Activated CD8-positive, alpha-beta memory T cell treated with anti-CD3 and anti-CD28 coated beads, Interleukin-2, amount 50 U/mL, for 1 hour (primary cell): ENCODE data around the gene B4GALT1.
"Not testable (repeated sequence)": the region's sequence is repeated elsewhere in the genome, so short reads cannot be mapped to it uniquely, and the experiment has no call there.

Experiments
- DNase-seq: peaks from one replicate; pipeline ENCODE4 v3.0.0-alpha.2; 2020; ENCODE audit errors: extremely low read depth

Gene B4GALT1

DNA sequence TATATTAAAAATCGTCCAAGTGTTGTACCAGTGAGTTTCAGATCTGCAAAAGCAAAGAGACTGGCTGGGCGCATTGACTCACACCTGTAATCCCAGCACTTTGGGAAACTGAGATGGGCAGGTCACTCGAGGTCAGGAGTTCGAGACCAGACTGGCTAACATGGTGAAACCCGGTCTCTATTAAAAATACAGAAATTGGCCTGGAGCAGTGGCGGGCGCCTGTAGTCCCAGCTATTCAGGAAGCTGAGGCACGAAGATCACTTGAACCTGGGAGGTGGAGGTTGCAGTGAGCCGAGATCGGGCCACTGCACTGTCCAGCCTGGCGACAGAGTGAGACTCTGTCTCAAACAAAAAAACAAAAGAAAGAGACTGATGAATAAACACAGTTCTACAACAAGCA, 18.3 kb upstream of the B4GALT1 start:
- DNase-seq = no peak

GRCh38 chr9:33184963-33185362, 17.8 kb upstream of the B4GALT1 start:
- DNase-seq = no peak

DNA sequence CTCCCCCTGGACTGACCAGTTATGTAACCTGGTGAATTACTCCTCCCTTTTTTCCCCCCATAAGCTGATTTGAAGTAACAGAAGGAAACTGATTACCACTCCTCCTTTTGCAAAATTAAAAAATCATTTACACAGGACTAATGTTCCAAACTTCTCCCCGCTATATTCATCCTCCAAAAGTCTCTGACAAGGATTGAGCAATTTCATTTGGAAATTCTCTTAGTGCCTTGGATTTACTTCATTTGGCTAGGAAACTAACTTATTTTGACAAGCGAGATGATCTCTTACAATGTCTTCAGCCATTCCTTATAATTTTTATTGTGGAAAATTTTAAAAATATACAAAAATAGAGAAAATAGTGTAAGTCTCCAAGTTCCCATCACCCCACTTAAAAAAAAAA, 15.4 kb upstream of the B4GALT1 start:
- no peak for DNase-seq

DNA sequence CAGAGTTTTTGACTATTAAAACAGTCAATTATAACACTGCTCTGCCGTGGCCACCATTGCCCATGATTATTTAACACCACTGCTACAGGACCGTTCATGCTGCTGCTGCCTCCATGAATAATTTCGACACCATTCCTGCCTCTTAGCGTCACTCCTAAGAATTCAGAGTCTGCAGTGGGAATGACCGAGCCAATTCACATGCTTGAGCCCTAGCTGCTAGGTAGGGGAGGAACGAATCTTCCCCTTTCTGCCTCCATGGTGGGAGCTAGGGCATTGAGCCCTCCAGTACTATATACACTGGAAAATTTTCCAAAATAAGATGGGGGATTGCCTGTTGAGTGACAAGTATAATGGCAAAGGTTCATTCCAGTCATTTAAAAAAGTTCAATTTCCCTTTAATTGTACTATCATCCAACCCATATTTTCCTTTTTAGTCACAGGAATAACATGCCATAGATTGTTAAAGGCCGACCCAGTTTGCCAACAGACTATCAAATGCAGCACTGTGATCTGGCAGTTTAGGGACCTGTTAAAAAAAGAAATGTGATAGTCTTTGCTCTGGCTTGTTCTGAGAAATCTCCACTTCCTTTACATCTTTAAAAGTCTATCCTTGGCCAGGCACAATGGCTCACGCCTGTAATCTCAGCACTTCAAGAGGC, 13.5 kb upstream of the B4GALT1 start:
- DNase-seq = no peak

DNA sequence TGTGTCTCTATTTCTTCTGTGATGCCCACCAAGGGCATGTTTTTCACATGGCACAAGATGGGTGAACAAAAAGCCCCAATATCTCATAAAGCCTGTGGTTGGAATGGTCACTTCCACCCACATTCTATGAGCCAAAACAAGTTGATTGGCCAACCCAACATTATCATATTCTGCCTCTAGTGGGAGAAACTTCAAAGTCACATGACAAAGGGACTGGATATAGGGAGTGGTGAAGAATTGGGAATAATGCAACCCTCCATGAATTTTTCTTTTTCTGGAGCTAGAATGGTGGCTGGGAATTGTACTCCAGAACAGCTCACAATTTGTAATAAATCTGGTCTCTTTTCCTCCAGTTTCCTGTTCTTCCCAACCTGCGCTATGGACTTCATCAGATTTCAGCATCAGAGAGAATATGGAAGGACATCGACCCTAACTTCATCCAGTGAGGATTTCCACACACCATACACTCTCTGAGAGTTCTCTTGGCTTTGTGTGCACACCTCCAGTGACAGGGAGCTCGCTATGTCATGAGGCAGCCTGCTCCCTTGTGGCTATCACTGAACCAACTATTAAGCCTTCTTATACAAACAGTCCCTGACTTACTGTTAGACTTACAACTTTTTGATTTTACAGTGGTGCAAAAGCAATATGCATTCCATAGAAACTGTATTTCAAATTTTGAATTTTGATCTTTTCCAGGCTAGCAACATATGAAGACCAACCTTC, 12.0 kb upstream of the B4GALT1 start:
- no peak for DNase-seq

DNA sequence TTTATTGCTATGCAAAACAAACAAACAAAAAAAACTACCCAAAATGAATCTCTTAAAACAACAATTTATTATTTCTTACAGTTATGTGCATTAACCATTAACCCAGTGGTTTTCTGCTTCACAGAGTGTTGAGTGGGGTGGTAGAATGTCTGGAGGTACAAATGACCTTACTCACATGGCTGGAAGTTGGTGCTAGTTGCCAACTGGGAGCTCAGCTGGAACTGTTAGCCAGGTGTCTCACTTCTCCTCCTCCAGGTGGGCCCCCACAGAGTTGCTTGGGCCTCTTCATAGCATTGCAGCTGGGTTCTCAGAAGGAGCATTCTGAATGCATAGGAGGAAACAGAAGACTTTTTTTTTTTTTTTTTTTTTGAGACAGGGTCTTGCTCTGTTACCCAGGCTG, 10.5 kb upstream of the B4GALT1 start:
- DNase-seq = no peak

DNA sequence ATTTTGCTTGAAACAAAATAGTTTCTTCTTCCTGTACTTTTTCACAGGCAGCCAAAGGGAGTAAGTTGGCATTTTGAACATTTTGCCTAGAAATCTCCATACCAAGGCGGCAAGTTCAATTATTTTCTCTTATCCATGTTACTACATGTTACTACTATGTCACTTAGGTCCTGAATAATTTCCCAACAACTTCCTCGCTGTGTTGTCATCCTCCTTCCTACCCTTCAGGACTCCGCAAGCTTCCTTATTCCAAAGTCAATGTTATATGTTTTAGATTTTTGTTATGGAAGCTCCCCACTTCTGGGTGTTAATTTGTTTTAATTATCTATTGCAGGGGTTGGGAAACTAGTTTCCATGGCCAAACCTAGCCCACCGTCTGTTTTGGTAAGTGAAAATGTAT, 9.9 kb upstream of the B4GALT1 start:
- no peak for DNase-seq

DNA sequence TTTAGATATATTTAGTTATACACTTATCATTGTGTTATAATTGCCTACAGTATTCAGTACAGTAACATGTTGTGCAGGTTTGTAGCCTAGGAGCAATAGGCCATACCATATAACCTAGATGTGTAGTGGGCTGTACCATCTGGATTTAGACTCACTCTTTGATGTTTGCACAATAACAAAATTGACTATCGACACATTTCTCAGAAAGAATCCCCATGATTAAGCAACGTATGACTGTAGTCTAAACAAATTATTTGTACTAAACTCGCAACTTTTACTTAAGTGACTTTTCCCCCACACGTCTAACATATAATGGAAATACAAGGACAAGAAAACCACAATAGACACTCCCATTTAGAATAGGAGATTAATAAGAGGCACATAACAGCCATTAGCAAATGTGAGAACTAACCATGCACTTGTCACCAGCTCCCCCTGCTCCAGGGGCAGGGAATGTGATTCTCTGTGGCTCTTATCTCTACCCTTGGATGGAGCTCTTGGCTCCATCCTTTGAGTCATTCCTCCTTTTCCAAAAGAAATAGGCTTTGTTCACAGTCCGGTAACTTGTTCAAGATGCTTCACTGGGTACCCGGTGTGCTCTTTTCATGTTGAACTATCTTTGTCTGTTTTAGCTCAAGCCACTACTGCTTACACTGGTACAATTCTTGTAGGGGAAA, 8.7 kb upstream of the B4GALT1 start:
- no peak for DNase-seq

DNA sequence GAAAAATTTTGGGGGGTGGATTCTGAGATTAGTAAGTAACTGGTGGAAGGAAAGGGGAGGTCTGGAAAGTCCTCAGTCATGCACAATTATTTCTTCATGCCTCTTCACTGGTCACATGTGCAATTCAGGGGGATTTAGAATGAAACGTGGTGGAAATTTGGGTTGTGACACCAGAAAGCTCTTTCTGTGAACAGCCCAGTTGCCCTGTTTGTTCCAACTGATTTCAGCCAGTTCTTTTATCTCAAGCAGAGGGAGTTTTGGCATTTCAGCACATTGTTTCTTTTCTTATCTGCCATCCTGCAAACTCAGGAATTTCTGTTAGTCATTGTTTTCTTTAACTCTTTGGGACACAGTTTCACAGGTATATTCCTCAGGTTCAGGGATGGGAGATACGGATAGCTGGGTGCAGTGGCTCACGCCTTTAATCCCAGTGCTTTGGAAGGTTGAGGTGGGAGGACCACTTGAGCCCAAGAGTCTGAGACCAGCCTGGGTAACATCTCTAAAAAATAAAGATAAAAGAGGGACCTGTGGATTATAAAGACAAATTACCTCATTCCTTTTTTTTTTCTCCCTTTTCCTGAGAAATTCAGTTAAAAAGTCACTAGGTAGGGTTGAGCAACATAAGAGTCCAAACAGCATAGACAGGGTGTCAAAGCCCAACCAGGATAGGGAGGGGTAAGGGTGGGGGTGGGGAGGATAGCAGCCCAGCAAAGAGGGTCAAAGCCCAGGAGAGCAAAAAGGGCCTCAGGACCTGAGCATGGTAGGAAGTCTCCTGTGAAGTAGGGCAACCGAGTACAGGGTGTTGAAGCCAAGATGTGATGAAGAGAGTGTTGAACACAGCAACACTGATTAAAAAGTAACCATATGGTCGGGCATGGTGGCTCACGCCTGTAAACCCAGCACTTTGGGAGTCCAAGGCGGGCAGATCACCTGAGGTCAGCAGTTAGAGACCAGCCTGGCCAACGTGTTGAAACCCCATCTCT, 5.4 kb upstream of the B4GALT1 start:
- DNase-seq = no peak

GRCh38 chr9:33170464-33171415, 3.6 kb upstream of the B4GALT1 start:
- DNase-seq = no peak

GRCh38 chr9:33168941-33169544, 1.9 kb upstream of the B4GALT1 start:
- no peak for DNase-seq

- no peak for DNase-seq
These were observed 881 bp upstream of the B4GALT1 start for GRCh38 chr9:33167972-33168461.

- DNase-seq = no peak
These were observed 679 bp downstream of the B4GALT1 start for GRCh38 chr9:33166231-33167083.

- no peak for DNase-seq
These were observed 1.6 kb downstream of the B4GALT1 start for GRCh38 chr9:33165263-33166151.

GRCh38 chr9:33164921-33165262, 2.2 kb downstream of the B4GALT1 start:
- not testable (repeated sequence) for DNase-seq

GRCh38 chr9:33164138-33164809, 2.9 kb downstream of the B4GALT1 start:
- no peak for DNase-seq

GRCh38 chr9:33163433-33164137, 3.6 kb downstream of the B4GALT1 start:
- DNase-seq = no peak
